A549 (cell line): ENCODE data around the gene METTL18. TPM values are rescaled to one million over a fixed set of nuclear protein-coding genes. Genes with fewer than 3 reads are reported as not detected.

Source experiments
- ATAC-seq, 2 experiments: fragments of 200-7000 bp in 1 of 2; fragments of >200 bp in 1 of 2; cut with Nextera tagmentation in 1 of 2; cut with Tn5 transposase in 1 of 2; 3 replicates each; pipeline versions ENCODE4 v1.8.0 to v1.9.1; 2018 to 2020; ENCODE audit warnings: mild to moderate bottlenecking in 1 of 2, moderate library complexity in 1 of 2
- CTCF ChIA-PET: fragments of 300-600 bp; sonication (Branson Sonifier 250); formaldehyde crosslinking; extraction: SDS; loops from one replicate; lab custom pipeline; 2021; ENCODE audit warnings: antibody characterized with exemption, inconsistent platforms; lab: Yijun Ruan, JAX
- POLR2A ChIA-PET: fragments of 350-600 bp; formaldehyde crosslinking; extraction: SDS; loops from one replicate; lab custom pipeline; 2021; ENCODE audit warnings: antibody characterized with exemption, inconsistent platforms; lab: Yijun Ruan, JAX
- DNase-seq, 2 experiments: peaks; one replicate each; pipeline versions ENCODE4 v3.0.0 to v3.0.0-alpha.2; 2011 to 2016; ENCODE audit warnings: low read depth in 1 of 2, low spot score in 1 of 2
- FAIRE-seq: peaks from 2 replicates; lab custom pipeline; 2011; peaks lifted over from hg19 to GRCh38; lab: Jason Lieb, UNC
- H3K27ac ChIP-seq, 2 experiments: fragments of >200 bp; sonication (Bioruptor Twin); formaldehyde crosslinking; 3 replicates each; pipeline ENCODE4 v1.5.1; 2016 to 2017
- H3K4me1 ChIP-seq: fragments of >200 bp; sonication (Bioruptor Twin); formaldehyde crosslinking; 3 replicates; pipeline ENCODE4 v1.6.1; 2016
- H3K4me2 ChIP-seq: fragments of >200 bp; sonication (Bioruptor Twin); formaldehyde crosslinking; 3 replicates; pipeline ENCODE4 v1.6.1; 2016
- H3K4me3 ChIP-seq: fragments of >200 bp; sonication (Bioruptor Twin); formaldehyde crosslinking; 3 replicates; pipeline ENCODE4 v1.5.1; 2016
- H3K9me3 ChIP-seq: fragments of >200 bp; sonication (Bioruptor Twin); formaldehyde crosslinking; 3 replicates; pipeline ENCODE4 v1.6.1; 2016
- ATOH8 ChIP-seq: fragments of 250-450 bp; sonication (Bioruptor Pico); IDR thresholded peaks from 2 replicates; pipeline ENCODE4 v1.5.0; 2020; ENCODE audit warnings: low read depth, mild to moderate bottlenecking, moderate library complexity
- BCL3 ChIP-seq: fragments of >200 bp; sonication (Bioruptor Twin); formaldehyde crosslinking; IDR thresholded peaks from 3 replicates; pipeline ENCODE4 v1.6.1; 2016
- BHLHE40 ChIP-seq: IDR thresholded peaks from 2 replicates; pipeline ENCODE4 v1.6.1; 2012; ENCODE audit warnings: low read depth, low read length, inconsistent platforms
- CBX2 ChIP-seq: fragments of 200-600 bp; sonication (generic); IDR thresholded peaks from 2 replicates; pipeline ENCODE4 v1.6.1; 2016; ENCODE audit warnings: low read depth, mild to moderate bottlenecking, borderline replicate concordance
- E2F6 ChIP-seq: IDR thresholded peaks from 2 replicates; pipeline ENCODE4 v1.6.1; 2012; ENCODE audit warnings: low read depth, borderline replicate concordance
- EHF ChIP-seq: fragments of 250-450 bp; sonication (Bioruptor Pico); IDR thresholded peaks from 2 replicates; pipeline ENCODE4 v1.5.0; 2020; ENCODE audit warnings: mild to moderate bottlenecking
- EP300 ChIP-seq, 2 experiments: fragments of >200 bp; sonication (Bioruptor Twin); formaldehyde crosslinking; IDR thresholded peaks; 2 replicates in 1 of 2; 3 replicates in 1 of 2; pipeline ENCODE4 v1.6.1; 2016 to 2017
- FOXS1 ChIP-seq: fragments of 250-450 bp; sonication (Bioruptor Pico); IDR thresholded peaks from 2 replicates; pipeline ENCODE4 v1.5.0; 2020; ENCODE audit warnings: mild to moderate bottlenecking, moderate library complexity
- GATA3 ChIP-seq: IDR thresholded peaks from 2 replicates; pipeline ENCODE4 v1.6.1; 2012; ENCODE audit warnings: borderline replicate concordance
- HES2 ChIP-seq: fragments of >200 bp; sonication (Bioruptor Twin); formaldehyde crosslinking; IDR thresholded peaks from 2 replicates; pipeline ENCODE4 v1.6.1; 2016
- HEYL ChIP-seq: fragments of 250-450 bp; sonication (Bioruptor Pico); IDR thresholded peaks from 2 replicates; pipeline ENCODE4 v1.8.0; 2021; ENCODE audit warnings: mild to moderate bottlenecking, moderate library complexity
- HMGXB4 ChIP-seq: fragments of 250-450 bp; sonication (Bioruptor Pico); IDR thresholded peaks from 2 replicates; pipeline ENCODE4 v1.5.0; 2021; ENCODE audit warnings: mild to moderate bottlenecking, moderate library complexity, borderline replicate concordance
- HOXA7 ChIP-seq: fragments of 250-450 bp; sonication (Bioruptor Pico); IDR thresholded peaks from 2 replicates; pipeline ENCODE4 v1.5.0; 2020; ENCODE audit warnings: mild to moderate bottlenecking, moderate library complexity
- HOXB5 ChIP-seq: fragments of 250-450 bp; sonication (Bioruptor Pico); IDR thresholded peaks from 2 replicates; pipeline ENCODE4 v1.5.0; 2020; ENCODE audit warnings: mild to moderate bottlenecking, moderate library complexity
- JUN ChIP-seq, 2 experiments: fragments of >200 bp; sonication (Bioruptor Twin); formaldehyde crosslinking; IDR thresholded peaks; 2 replicates in 1 of 2; 3 replicates in 1 of 2; pipeline ENCODE4 v1.6.1; 2016 to 2017
- JUNB ChIP-seq: fragments of >200 bp; sonication (Bioruptor Twin); formaldehyde crosslinking; IDR thresholded peaks from 2 replicates; pipeline ENCODE4 v1.6.1; 2016
- KDM1A ChIP-seq: fragments of 200-600 bp; sonication (generic); IDR thresholded peaks from 2 replicates; pipeline ENCODE4 v1.6.1; 2016; ENCODE audit warnings: low read depth, mild to moderate bottlenecking
- MAFK ChIP-seq: fragments of 450-650 bp; IDR thresholded peaks from 2 replicates; pipeline ENCODE4 v1.6.1; 2014; ENCODE audit not compliant: partially characterized antibody
- NFE2L2 ChIP-seq: fragments of 150-350 bp; conservative IDR thresholded peaks from 2 replicates; pipeline ENCODE4 v1.6.1; 2014; ENCODE audit warnings: low read length
- NPAS2 ChIP-seq: fragments of 250-450 bp; sonication (Bioruptor Pico); IDR thresholded peaks from 2 replicates; pipeline ENCODE4 v1.8.0; 2022; ENCODE audit warnings: mild to moderate bottlenecking, moderate library complexity, borderline replicate concordance
- NR3C1 ChIP-seq: fragments of >200 bp; sonication (Bioruptor Twin); formaldehyde crosslinking; IDR thresholded peaks from 3 replicates; pipeline ENCODE4 v1.6.1; 2017
- PHF8 ChIP-seq: fragments of 200-600 bp; sonication (generic); IDR thresholded peaks from 2 replicates; pipeline ENCODE4 v1.6.1; 2016; ENCODE audit warnings: low read depth, mild to moderate bottlenecking, antibody characterized with exemption, moderate library complexity, borderline replicate concordance
- RAD21 ChIP-seq, 2 experiments: fragments of >200 bp in 1 of 2; sonication (Bioruptor Twin) in 1 of 2; formaldehyde crosslinking in 1 of 2; IDR thresholded peaks in 1 of 2; conservative IDR thresholded peaks in 1 of 2; 2 replicates in 1 of 2; 3 replicates in 1 of 2; pipeline ENCODE4 v1.6.1; 2012 to 2018; ENCODE audit warnings: inconsistent platforms in 1 of 2
- RARB ChIP-seq: fragments of 250-450 bp; sonication (Bioruptor Pico); IDR thresholded peaks from 2 replicates; pipeline ENCODE4 v1.8.0; 2021; ENCODE audit warnings: mild to moderate bottlenecking, moderate library complexity
- ZC3H11A ChIP-seq: fragments of 450-650 bp; IDR thresholded peaks from 2 replicates; pipeline ENCODE4 v1.6.1; 2014; ENCODE audit warnings: antibody characterized with exemption, mild to moderate bottlenecking
- ZNF302 ChIP-seq: fragments of 250-450 bp; sonication (Bioruptor Pico); IDR thresholded peaks from 2 replicates; pipeline ENCODE4 v1.9.0; 2021; ENCODE audit warnings: inconsistent platforms, mild to moderate bottlenecking, moderate library complexity
- WGBS: methylation state at CpG from one replicate; pipeline ENCODE4 v1.1.6; 2017; ENCODE audit errors: missing lambda C conversion rate; 5-methylcytosine and 5-hydroxymethylcytosine counted together
- polyA plus RNA-seq, 4 experiments: library from polyadenylated mRNA; depleted of rRNA in 3 of 4; stranded (reverse); fragments of >200 nt; fragmentation: RNase III in 1 of 4; extraction: RNeasy Plus Mini Kit Qiagen cat#74134 plus additional on column Dnase treatment in 1 of 4; gene quantifications; 2 replicates in 3 of 4; 3 replicates in 1 of 4; pipeline ENCODE4 v1.2.3, GENCODE V29; 2011 to 2017

The METTL18 gene
- polyA plus RNA-seq, 2 of the 4 experiments (the other 2 are of a cell fraction) = 7.5 to 11.4 TPM

GRCh38 chr1:169779970-169780369 lies 14.7 kb downstream of the METTL18 start:
- H3K4me2 ChIP-seq = peak overlapping the region; percentile 56
- peak; percentile 7 to 74 for DNase-seq
- 8% methylated on average over 4 of the region's 4 CpGs for WGBS
- no peak for FAIRE-seq
- ATAC-seq = peak; percentile 78 to 87; a peak in 5 of 6 replicates
- H3K9me3 ChIP-seq = no peaks in the 10 kb centered on the region
- ChIA-PET CTCF (interaction anchor here (1.6 kb wide), 1 partner anchor 30 kb away, joined by 3 read pairs; no protein-coding TSS in a partner anchor), POLR2A (no interaction called here)
- H3K4me1 ChIP-seq = peaks cover 21% of the 10 kb centered on the region
- TF ChIP-seq GATA3 = peak; percentile 11; the same call in 1 of the 2 replicates
- peak; percentile 72 for TF ChIP-seq MAFK
- TF ChIP-seq NFE2L2 = 0 out of 2 replicates have a peak, but pooled peaks have one; percentile 33
- no peak for TF ChIP-seq EHF
- TF ChIP-seq JUN (IDR thresholded peaks at IDR 0.05) = 0 out of 5 replicates have a peak, but pooled peaks of 1 of the 2 experiments have one; percentile 24
- no peak for TF ChIP-seq NPAS2
- peak in 1 of 2 experiments; percentile 16; a peak in 1 of 5 replicates for TF ChIP-seq EP300 (IDR thresholded peaks at IDR 0.05)
- no peak overlapping the region for H3K4me3 ChIP-seq
- peak overlapping the region; percentile 57 to 83 for H3K27ac ChIP-seq

- FAIRE-seq (no peak), ATAC-seq (peak in 1 of 2 experiments; percentile 53; a peak in 3 of 6 replicates), DNase-seq (peak in 1 of 2 experiments; percentile 36)
- TF ChIP-seq GATA3 = peak; percentile 33; the same call in 1 of the 2 replicates
- no peak for TF ChIP-seq ZC3H11A
- peaks cover 21% of the 10 kb centered on the region for H3K4me1 ChIP-seq
- peak overlapping the region in 1 of 2 experiments; percentile 83; a peak in 4 of 6 replicates for H3K27ac ChIP-seq
- H3K9me3 ChIP-seq = no peaks in the 10 kb centered on the region
- H3K4me2 ChIP-seq = peak overlapping the region; percentile 56; the same call in 1 of the 3 replicates
- ChIA-PET CTCF (interaction anchor here (1.6 kb wide), 1 partner anchor 30 kb away, joined by 3 read pairs; no protein-coding TSS in a partner anchor), POLR2A (no interaction called here)
- no peak overlapping the region for H3K4me3 ChIP-seq
Measured at GRCh38 chr1:169779150-169779549, 15.6 kb downstream of the METTL18 start.

GRCh38 chr1:169776440-169776839 lies 18.3 kb downstream of the METTL18 start:
- H3K4me3 ChIP-seq = no peak overlapping the region
- peaks cover 17% of the 10 kb centered on the region for H3K4me1 ChIP-seq
- WGBS = 82% methylated on average over 3 of the region's 3 CpGs
- ChIA-PET CTCF (interaction anchor here (1.2 to 1.6 kb wide), 2 partner anchors 10 to 33 kb away, joined by 3 to 4 read pairs; no protein-coding TSS in a partner anchor), POLR2A (no interaction called here)
- DNase-seq = no peak
- no peaks in the 10 kb centered on the region for H3K9me3 ChIP-seq
- ATAC-seq = no peak
- TF ChIP-seq RARB (CRISPR knock-in tag) (no peak), HES2 (no peak), GATA3 (no peak)
- no peak overlapping the region for H3K4me2 ChIP-seq
- H3K27ac ChIP-seq = no peak overlapping the region
- FAIRE-seq = no peak

GRCh38 chr1:169768161-169768560 lies 26.5 kb downstream of the METTL18 start:
- no peaks in the 10 kb centered on the region for H3K4me1 ChIP-seq
- ChIA-PET CTCF (no interaction called here), POLR2A (no interaction called here)
- H3K27ac ChIP-seq = no peak overlapping the region
- no peak for ATAC-seq
- H3K4me2 ChIP-seq = no peak overlapping the region
- H3K4me3 ChIP-seq = no peak overlapping the region
- H3K9me3 ChIP-seq = no peaks in the 10 kb centered on the region
- WGBS = 67% methylated on average over 2 of the region's 2 CpGs
- no peak for DNase-seq
- TF ChIP-seq E2F6 = no peak
- TF ChIP-seq GATA3 = no peak
- no peak for TF ChIP-seq BCL3
- TF ChIP-seq HEYL (CRISPR knock-in tag) = no peak
- no peak for TF ChIP-seq PHF8
- no peak for TF ChIP-seq FOXS1
- no peak for TF ChIP-seq BHLHE40
- no peak for TF ChIP-seq NR3C1
- no peak for TF ChIP-seq EHF
- TF ChIP-seq ZNF302 = no peak
- TF ChIP-seq HOXA7 (CRISPR knock-in tag) = no peak
- no peak for TF ChIP-seq HMGXB4
- no peak for TF ChIP-seq ATOH8
- no peak for TF ChIP-seq JUNB
- no peak for TF ChIP-seq JUN (IDR thresholded peaks at IDR 0.05)
- TF ChIP-seq KDM1A = no peak
- no peak for TF ChIP-seq NPAS2
- TF ChIP-seq RAD21 (conservative IDR thresholded peaks at IDR 0.05 in 1 of 2, IDR thresholded peaks at IDR 0.05 in 1 of 2) = no peak
- no peak for TF ChIP-seq CBX2
- no peak for TF ChIP-seq HOXB5 (CRISPR knock-in tag)
- TF ChIP-seq, all 56 proteins: peak for 0
- no peak for FAIRE-seq
